Glomerular endothelial cell (primary cell): ENCODE data around the gene LPIN1. TPM values are rescaled to one million over a fixed set of nuclear protein-coding genes. Genes with fewer than 3 reads are reported as not detected.
A peak's percentile ranks its signal among the peaks of the same experiment; 100 is the strongest.

Experiments
- DNase-seq: peaks from one replicate; pipeline ENCODE4 v3.0.0-alpha.2; 2011; ENCODE audit warnings: low read depth, low spot score; ENCODE audit errors: extremely low read depth
- total RNA-seq: library from RNA; depleted of rRNA; stranded (reverse); fragments of >200 nt; gene quantifications from 2 replicates; pipeline ENCODE4 v1.2.3, GENCODE V29; 2015

Gene LPIN1
- total RNA-seq, 1 donor from 2014 or later: 207 TPM

GRCh38 chr2:11742702-11743357 lies 3.6 kb upstream of the LPIN1 start:
- DNase-seq: no peak

- no peak for DNase-seq
Measured at GRCh38 chr2:11743366-11743765, 3.1 kb upstream of the LPIN1 start.

GRCh38 chr2:11743846-11744553 lies 2.4 kb upstream of the LPIN1 start:
- peak; percentile 98 for DNase-seq

GRCh38 chr2:11744631-11745394 lies 1.6 kb upstream of the LPIN1 start:
- DNase-seq: no peak

GRCh38 chr2:11745613-11746375 lies 638 bp upstream of the LPIN1 start:
- no peak for DNase-seq

GRCh38 chr2:11746807-11747459 lies 501 bp downstream of the LPIN1 start:
- DNase-seq: no peak

- no peak for DNase-seq
Measured at GRCh38 chr2:11748018-11748860, 1.8 kb downstream of the LPIN1 start.

GRCh38 chr2:11748861-11749645 lies 2.6 kb downstream of the LPIN1 start:
- DNase-seq: no peak

- DNase-seq: no peak
Measured at GRCh38 chr2:11749646-11750349, 3.4 kb downstream of the LPIN1 start.

- no peak for DNase-seq
Measured at GRCh38 chr2:11750422-11750821, 4.0 kb downstream of the LPIN1 start.

GRCh38 chr2:11750917-11751316 lies 4.5 kb downstream of the LPIN1 start:
- DNase-seq: no peak

GRCh38 chr2:11752906-11753305 lies 6.5 kb downstream of the LPIN1 start:
- no peak for DNase-seq

GRCh38 chr2:11753452-11753885 lies 7.0 kb downstream of the LPIN1 start:
- no peak for DNase-seq

GRCh38 chr2:11753886-11754699 lies 7.7 kb downstream of the LPIN1 start:
- no peak for DNase-seq

- DNase-seq: no peak
Measured at GRCh38 chr2:11754700-11755015, 8.2 kb downstream of the LPIN1 start.

GRCh38 chr2:11757101-11757500 lies 10.7 kb downstream of the LPIN1 start:
- DNase-seq: no peak

- DNase-seq: no peak
Measured at GRCh38 chr2:11758187-11758586, 11.8 kb downstream of the LPIN1 start.
